ENCODE measurements around the gene HS6ST2. TPM values are rescaled to one million over a fixed set of nuclear protein-coding genes. Genes with fewer than 3 reads are reported as not detected.

The HS6ST2 gene
- total RNA-seq, 4 donors from 2014 or later, result 0.21 to 0.30 (median 0.24) TPM; not detected in 1

DNA sequence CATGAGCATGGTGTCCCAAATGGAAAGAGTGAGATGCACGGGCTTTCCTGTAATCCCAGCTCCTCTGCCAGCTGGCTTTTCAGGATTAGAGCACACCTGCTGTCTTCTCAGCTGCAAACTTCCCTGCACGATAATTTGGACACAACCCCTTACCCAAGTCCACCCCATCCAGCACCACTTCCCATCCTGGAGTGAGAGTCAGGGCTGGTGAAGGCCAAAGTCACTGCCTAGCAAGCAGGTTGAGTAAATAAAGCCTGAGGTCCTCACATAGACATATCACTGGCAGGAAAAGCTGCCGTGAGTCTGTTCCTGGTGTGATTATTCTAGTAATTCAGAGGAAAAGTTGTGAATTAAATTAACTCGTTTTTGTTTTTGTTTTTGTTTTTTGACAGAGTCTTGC, 355.7 kb downstream of the HS6ST2 start:
- 64% methylated on average over 4 of the region's 4 CpGs for WGBS
- TF ChIP-seq, protein P1, sequence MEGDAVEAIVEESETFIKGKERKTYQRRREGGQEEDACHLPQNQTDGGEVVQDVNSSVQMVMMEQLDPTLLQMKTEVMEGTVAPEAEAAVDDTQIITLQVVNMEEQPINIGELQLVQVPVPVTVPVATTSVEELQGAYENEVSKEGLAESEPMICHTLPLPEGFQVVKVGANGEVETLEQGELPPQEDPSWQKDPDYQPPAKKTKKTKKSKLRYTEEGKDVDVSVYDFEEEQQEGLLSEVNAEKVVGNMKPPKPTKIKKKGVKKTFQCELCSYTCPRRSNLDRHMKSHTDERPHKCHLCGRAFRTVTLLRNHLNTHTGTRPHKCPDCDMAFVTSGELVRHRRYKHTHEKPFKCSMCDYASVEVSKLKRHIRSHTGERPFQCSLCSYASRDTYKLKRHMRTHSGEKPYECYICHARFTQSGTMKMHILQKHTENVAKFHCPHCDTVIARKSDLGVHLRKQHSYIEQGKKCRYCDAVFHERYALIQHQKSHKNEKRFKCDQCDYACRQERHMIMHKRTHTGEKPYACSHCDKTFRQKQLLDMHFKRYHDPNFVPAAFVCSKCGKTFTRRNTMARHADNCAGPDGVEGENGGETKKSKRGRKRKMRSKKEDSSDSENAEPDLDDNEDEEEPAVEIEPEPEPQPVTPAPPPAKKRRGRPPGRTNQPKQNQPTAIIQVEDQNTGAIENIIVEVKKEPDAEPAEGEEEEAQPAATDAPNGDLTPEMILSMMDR (IDR thresholded peaks at IDR 0.05), result no peak
- Histone ChIP-seq H3K9me3 (no peaks in the 10 kb centered on the region), H3K4me3 (no peak overlapping the region), H3K27ac (no peak overlapping the region), H3K36me3 (no peaks in the 10 kb centered on the region), H3K27me3 (no peaks in the 10 kb centered on the region), H3K4me1 (no peaks in the 10 kb centered on the region)
- DNase-seq (ENCODE audit: low spot score in 2 of 2), result no peak

DNA sequence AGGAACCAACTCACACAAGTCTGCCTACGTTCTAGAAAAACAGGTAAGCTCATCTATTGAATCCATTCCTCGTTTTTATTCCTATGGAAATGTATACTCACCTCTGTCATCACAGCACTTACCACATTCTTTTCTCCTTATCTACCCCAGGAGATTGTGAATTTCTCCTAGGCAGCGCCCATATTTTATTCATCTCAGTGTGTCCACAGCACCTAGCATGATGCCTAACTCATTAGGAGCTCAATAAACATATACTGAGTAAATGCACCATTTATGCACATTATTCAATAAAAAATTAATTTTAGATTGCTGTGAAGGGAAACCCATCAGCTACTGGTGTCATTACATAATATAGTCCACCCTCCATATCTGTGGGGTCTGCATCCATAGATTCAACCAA, 363.4 kb downstream of the HS6ST2 start:
- H3K4me3 ChIP-seq, result no peak overlapping the region
- no peaks in the 10 kb centered on the region for H3K4me1 ChIP-seq
- no peak overlapping the region for H3K27ac ChIP-seq
- TF ChIP-seq EP300 (IDR thresholded peaks at IDR 0.05) (no peak), POLR2A (IDR thresholded peaks at IDR 0.05) (no peak), POLR2AphosphoS5 (IDR thresholded peaks at IDR 0.05) (no peak)
- TF ChIP-seq, protein P1 (IDR thresholded peaks at IDR 0.05), result no peak
- WGBS, result 64% methylated on average over 3 of the region's 3 CpGs
- H3K36me3 ChIP-seq, result no peaks in the 10 kb centered on the region
- H3K9me3 ChIP-seq, result no peaks in the 10 kb centered on the region
- no peaks in the 10 kb centered on the region for H3K27me3 ChIP-seq
- no peak for DNase-seq (ENCODE audit: low spot score in 2 of 2)

DNA sequence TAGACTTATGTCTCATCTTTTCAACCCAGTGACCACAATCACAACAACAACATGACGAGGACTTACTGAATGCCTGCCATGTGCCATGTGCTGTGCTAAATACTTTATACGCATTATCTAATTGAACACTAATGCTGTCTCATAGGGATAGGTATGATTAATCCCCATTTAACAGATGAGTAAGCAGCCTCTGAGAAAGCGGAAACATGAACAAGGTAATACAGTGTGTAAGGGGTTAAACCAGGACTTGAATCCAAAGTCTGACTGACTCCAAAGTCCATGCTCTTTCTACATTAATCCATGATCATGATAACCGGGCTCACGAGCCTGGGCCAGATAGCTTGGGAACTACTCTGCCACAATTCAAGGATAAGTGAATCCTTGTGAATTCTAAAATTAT, 364.3 kb downstream of the HS6ST2 start:
- DNase-seq (ENCODE audit: low spot score in 2 of 2), result no peak
- no peak overlapping the region for H3K27ac ChIP-seq

DNA sequence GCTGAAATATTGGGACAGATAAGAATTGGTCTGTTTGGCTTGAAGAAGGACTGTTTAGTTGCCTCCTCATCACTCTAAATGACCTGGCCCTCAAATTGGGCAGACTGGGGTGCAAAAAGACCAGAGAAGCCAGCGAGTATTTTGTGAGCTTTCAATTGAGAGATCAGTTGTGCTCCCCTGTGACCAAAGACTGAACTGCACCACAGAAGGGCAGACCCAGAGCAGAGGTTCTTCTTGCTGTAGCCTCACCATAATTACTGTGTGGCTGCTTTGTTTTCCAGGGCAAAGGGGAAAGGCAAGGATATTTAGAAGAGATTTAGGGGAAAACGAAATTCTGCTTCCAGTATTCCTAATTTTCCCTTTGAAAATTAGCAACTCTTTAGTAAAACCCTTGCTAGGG, 365.5 kb downstream of the HS6ST2 start:
- Histone ChIP-seq H3K36me3 (no peaks in the 10 kb centered on the region), H3K27ac (no peak overlapping the region), H3K4me1 (no peaks in the 10 kb centered on the region), H3K9me3 (no peaks in the 10 kb centered on the region), H3K4me3 (no peak overlapping the region), H3K27me3 (no peaks in the 10 kb centered on the region)
- no peak for TF ChIP-seq EP300 (IDR thresholded peaks at IDR 0.05)
- TF ChIP-seq, protein P1 (IDR thresholded peaks at IDR 0.05), result peak in 1 of 2 donors; percentile 44
- no peak for DNase-seq (ENCODE audit: low spot score in 2 of 2)
- WGBS, result 27% methylated on average over 2 of the region's 2 CpGs

More for the DNA sequence above, 364.3 kb downstream of the HS6ST2 start:
- no peaks in the 10 kb centered on the region for H3K9me3 ChIP-seq
- WGBS, result 85% methylated on average over 5 of the region's 5 CpGs
- H3K4me3 ChIP-seq, result no peak overlapping the region
- no peaks in the 10 kb centered on the region for H3K36me3 ChIP-seq
- no peaks in the 10 kb centered on the region for H3K4me1 ChIP-seq
- H3K27me3 ChIP-seq, result no peaks in the 10 kb centered on the region
- no peak for TF ChIP-seq POLR2A (IDR thresholded peaks at IDR 0.05)
- no peak for TF ChIP-seq EP300 (IDR thresholded peaks at IDR 0.05)
- TF ChIP-seq POLR2AphosphoS5 (IDR thresholded peaks at IDR 0.05), result no peak
- TF ChIP-seq, protein P1 (IDR thresholded peaks at IDR 0.05), result no peak

DNA sequence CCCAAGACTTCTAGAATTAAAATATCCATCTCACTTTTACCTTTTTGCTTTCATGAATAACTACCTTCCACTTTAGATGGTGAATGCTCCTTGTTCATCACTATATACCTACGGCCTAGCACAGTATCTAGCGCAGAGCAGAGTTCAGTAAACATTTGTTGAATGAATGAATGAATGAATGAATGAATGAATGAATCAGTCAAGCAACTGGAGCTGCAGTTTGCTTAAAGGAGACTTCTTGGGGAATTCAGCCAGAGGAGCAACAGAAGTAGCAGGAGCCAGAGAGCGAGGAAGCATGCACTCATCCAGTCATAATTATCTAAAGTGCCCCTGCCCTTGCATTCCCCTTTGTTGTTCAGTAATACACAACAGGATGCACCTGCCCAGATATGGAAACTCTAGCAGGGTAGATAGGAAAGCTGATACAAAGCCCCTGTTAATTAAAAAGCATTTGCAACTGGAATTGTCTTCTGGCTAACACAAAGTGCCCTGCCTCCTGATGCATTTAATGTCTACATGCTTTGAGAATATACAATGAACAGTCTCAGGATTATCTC, 366.6 kb downstream of the HS6ST2 start:
- Histone ChIP-seq H3K9me3 (no peaks in the 10 kb centered on the region), H3K27ac (no peak overlapping the region), H3K36me3 (no peaks in the 10 kb centered on the region), H3K27me3 (no peaks in the 10 kb centered on the region), H3K4me3 (no peak overlapping the region), H3K4me1 (no peaks in the 10 kb centered on the region)
- DNase-seq (ENCODE audit: low spot score in 2 of 2), result no peak
- 93% methylated on average over 3 of the region's 3 CpGs for WGBS
- TF ChIP-seq EP300 (IDR thresholded peaks at IDR 0.05), result no peak
- TF ChIP-seq, protein P1 (IDR thresholded peaks at IDR 0.05), result no peak
- no peak for TF ChIP-seq POLR2AphosphoS5 (IDR thresholded peaks at IDR 0.05)
- TF ChIP-seq POLR2A (IDR thresholded peaks at IDR 0.05), result no peak
